ENCODE results near the gene LGMN.

Gene LGMN

DNA sequence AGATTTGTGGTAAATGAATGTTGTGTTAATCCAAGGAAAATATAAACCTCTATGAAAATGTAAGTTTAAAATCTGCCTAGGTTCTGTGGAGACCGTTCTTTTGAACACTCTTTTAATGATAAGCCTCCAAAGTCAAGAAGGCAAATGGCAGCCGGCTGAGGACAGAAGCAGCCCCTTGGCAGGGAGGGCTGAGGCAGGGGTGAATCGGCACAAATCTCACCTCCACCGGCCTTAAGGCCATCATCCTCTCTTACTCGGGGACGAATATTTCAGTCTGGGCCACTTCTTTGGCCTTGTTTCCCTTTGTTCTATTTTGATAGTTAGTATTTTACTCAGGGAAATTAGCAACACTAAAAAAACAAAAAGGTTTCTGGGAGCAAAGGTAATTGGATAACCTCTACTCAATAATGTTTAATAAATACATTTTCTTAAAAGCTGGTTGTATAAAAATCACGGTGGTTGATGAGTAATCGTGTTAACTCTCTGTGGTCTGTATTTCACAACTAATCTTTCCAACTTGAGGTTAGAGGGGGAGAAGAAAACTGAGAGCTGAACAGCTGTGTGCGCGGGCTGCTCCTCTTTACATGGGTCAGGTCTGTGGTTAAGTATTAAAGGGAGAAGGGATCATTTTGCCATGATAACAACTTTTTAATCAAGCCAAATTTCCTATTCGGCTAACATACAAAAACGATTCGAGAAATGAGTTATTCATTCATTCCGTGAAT is 18.6 kb downstream of the LGMN start:
- FAIRE-seq (no peak), DNase-seq (ENCODE audit: insufficient read length, low spot score) (no peak)

DNA sequence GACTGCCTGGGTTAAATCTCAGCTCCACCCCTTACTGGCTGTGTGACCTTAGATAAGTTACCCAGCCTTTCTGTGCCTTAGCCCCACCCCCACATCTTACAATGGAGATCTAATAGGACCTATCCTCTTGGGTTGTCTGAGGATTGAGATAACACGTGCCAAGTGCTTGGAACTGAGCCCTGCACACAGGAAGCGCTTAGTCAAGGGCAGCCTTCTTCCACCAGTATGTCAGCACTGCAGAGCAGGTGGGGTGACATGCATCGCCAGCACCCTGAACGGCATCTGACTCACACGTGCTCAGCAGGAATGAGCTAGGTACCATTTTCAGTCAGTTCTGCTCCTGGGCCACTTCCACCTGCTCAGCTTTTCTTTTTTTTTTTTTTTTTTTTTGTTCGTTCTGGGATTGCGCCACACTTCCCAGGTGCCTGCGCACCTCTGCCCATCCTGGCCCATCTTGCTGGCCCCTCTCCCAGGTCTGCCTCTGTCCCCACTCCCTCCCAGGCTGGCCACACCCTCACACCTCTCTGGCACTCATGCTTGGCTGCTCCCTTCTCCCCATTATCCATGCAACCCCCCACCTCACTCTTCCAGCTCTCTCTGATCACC is 19.6 kb downstream of the LGMN start:
- FAIRE-seq, result no peak
- DNase-seq (ENCODE audit: insufficient read length, low spot score), result no peak

DNA sequence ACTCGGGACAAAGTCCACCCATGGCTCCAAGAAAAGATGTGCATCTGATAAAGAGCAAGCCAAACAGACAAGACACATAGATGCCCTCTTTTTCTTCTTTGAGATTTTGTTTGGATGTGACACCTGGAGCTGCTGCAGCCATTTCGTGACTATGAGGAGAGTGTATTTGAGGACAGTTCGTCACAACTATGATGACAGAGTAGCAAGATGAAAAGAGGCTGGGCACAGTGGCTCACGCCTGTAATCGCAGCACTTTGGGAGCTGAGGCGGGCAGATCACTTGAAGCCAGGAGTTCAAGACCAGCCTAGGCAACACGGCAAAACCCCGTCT is 21.5 kb downstream of the LGMN start:
- no peak for FAIRE-seq
- DNase-seq (ENCODE audit: insufficient read length, low spot score), result no peak

DNA sequence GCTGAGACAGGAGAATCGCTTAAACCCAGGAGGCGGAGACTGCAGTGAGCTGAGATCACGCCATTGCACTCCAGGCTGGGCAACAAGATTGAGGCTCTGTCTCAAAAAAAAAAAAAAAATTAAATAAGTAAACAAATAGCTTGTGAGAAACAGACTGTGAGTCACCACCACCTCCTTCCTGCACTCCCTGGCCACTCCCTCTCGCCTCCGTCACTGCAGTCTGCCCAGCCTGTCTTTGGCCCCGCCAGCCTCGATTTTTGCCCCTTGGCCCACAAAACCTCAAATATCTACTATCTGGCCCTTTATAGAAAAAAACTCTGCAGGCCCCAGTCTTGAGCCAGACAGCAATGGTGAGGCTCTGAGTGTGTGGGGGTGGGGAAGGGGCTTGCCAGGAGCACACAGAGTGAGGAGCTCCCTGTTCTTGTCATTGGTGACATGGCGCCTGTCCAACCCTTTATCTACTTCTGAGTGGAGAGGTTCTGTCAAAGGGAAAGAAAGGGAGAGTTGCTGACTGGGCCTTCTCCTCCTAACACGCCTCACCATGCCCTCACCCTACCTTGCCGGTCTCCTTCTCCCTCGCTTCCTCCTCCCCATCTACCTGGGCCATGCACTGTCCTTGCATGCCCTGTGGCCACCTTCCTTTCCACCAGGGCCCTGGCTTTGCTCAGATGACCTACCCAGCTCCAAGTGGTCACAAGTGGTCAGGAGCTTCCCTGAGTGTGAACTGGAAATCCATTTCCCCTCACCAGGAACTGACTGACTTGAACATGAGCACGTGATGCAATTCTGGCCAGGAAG is 22.1 kb downstream of the LGMN start:
- no peak for FAIRE-seq
- DNase-seq (ENCODE audit: insufficient read length, low spot score), result peak; percentile 84

DNA sequence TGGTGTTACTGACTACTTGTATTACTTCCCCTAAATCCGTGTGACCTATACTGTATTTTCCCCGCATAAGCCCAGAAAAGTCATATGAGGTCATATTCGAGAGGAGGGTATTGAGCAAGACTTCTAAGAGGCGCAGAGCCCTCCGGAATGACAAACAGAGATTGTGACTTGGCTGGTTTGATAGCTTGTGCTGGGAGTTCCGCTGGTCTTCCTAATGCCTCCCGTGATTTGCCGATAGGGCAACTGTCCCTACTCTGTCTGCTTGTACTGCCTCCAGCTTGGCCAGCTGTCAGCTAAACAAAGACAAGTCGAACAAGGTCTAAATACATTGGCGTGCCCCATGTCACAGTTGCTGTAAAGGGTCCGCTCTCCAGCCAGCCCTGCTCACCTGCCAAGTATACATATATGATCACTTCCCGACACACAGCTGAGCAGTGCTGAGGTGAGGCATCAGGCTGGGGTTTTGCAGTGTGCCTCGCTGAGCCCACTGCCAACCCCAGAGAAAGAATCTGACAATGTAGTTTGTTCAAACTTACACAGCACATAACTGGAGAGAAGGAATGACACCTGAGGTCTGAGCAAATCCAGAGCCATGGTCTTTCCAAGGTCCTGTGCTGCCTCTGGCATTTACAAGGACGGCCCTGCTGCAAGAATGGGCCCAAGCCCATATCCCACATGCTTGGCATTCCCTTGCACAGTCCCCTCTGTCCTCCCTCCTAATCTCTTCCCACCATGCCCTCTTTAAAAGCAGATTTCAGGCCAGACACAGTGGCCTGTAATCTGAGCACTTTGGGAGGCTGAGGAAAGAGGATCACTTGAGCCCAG is 23.7 kb downstream of the LGMN start:
- FAIRE-seq, result no peak
- DNase-seq (ENCODE audit: insufficient read length, low spot score), result no peak

DNA sequence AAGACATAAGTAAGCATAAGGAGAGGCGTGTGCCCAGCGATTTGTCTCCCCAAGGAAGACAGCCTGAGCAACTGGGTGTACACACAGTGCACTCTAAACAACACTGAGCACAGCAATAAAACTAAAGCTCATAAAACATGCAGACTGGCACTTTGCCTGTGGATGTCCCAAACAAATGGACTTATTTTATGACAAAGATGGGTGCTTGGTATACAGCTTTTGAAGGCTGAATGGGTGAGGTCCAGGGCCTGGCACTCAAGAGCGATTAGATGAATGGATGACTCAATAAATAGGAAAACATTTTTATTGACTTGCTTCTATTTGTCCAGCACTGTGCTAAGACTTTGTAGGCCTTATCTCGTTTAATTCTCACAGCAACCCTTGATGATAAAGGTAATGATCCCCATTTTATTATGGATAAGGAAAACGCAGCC is 28.5 kb downstream of the LGMN start:
- FAIRE-seq (no peak), DNase-seq (ENCODE audit: insufficient read length, low spot score) (no peak)

DNA sequence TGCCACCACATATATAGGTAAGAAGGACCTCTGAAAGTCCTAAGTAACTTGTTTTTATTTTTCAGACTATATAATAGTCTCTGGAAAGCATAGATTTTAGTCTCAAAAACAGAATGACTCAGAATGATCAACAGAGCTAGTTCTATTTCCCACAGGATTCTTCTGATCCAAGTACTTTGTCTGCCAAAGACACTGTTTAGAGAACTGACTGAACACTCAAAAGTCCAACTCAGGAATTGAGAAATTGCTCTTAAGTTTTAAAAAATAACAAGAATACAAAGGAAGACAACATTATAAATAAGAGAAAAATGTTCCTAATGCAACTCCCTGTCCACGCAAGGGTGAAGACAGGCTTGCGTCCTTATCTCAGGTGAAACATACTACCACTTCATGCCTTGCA is 29.0 kb downstream of the LGMN start:
- DNase-seq (ENCODE audit: insufficient read length, low spot score), result no peak

DNA sequence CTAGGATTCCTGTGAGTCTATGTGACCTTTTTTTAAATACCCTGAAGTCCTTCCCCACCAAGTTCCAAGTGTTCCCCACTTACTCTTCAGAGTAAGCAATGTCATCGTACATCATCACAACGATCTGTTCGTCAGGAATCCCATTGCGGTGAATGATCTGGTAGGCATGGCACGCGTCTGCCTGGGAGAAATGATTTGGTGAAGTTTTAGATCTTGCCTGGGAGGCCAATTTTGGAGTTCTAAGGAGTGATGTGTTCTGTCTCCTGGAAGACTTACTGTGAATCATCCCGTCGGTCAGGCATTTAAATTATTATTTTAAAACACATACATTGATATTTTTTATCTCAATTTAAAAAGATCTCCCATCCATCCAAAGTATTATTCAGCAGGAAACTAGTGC is 29.8 kb downstream of the LGMN start:
- DNase-seq (ENCODE audit: insufficient read length, low spot score) (no peak), FAIRE-seq (no peak)

More for the DNA sequence above, 29.0 kb downstream of the LGMN start:
- no peak for FAIRE-seq

DNA sequence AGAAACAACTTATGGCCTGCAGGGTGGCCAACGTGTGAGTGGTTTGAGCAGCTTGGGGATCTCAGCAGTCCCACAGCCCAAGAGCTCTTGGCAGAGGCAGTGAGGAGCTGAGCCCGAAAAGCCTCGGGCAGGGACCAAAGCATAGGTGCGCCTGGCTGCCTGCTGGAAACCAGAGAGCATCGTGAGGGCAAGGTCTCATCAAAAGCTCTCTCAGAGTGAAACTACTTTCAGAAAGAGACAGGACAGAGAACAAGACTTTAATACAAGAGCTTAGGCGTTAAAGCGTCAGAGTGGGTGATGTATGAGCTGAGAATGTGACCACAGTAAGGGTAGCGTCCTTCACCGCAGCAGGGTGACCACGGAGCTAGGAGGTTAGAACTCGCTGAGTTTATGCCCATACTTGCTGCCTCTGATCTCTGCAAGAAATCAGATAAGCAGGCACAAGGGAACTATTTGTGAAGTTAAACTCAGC is 30.8 kb downstream of the LGMN start:
- DNase-seq (ENCODE audit: insufficient read length, low spot score) (no peak), FAIRE-seq (no peak)

DNA sequence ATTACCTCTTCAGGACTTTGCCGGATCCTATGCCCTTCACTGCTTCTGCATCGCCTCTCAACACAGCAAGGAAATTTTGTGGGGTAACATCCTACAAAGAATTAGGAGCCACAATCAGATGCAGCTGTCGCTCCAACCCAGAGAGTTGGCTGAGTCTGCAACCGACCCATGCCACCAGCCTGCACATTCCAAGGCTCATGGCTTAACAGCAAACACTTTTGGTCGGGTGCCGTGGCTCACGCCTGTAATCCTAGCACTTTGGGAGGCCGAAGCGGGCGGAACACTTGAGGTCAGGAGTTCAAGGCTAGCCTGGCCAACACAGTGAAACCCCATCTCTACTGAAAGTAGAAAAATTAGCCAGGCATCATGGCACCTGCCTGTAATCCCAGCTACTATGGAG is 32.3 kb downstream of the LGMN start:
- no peak for DNase-seq (ENCODE audit: insufficient read length, low spot score)
- no peak for FAIRE-seq

DNA sequence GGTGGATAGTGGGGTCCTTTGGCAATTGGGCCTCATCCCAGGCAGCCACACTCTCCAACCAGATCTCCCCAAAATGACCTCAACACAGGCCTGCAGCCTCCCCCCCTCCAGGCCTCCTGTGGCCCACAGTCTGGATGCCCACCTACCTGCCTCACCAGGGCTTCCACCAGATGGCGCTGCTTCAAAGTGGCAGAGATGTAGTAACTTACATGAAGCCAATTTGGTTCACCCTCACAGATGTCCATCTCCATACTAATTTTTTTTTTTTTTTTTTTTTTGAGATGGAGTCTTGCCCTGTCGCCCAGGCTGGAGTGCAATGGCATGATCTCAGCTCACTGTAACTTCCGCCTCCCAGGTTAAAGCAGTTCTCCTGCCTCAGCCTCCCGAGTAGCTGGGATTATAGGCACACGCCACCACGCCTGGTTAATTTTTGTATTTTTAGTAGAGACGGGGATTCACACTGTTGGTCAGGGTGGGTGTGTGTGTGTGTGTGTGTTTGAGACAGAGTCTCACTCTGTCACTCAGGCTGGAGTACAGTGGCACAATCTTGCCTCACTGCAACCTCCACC is 33.6 kb downstream of the LGMN start:
- FAIRE-seq, result peak; percentile 46
- DNase-seq (ENCODE audit: insufficient read length, low spot score), result peak; percentile 77

DNA sequence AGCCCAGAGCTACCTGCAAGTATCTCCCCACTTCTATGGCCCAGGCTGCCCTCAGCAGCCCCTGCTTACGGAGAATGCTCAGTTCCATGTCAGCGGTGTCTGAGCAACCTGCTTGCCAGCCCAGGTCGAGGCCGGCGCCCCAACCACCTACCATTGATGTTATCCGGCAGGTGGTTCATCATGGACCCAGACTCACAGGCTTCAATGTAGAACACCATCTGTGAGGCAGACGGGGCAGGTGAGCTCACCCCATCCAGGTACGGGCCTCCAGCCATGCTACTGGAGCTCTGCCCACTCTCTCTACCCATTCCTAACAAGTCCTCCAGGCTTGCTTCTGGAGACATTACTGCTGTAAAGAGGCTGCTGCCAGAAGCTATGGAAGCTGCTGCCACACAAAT is 35.8 kb downstream of the LGMN start:
- FAIRE-seq (no peak), DNase-seq (ENCODE audit: insufficient read length, low spot score) (no peak)

DNA sequence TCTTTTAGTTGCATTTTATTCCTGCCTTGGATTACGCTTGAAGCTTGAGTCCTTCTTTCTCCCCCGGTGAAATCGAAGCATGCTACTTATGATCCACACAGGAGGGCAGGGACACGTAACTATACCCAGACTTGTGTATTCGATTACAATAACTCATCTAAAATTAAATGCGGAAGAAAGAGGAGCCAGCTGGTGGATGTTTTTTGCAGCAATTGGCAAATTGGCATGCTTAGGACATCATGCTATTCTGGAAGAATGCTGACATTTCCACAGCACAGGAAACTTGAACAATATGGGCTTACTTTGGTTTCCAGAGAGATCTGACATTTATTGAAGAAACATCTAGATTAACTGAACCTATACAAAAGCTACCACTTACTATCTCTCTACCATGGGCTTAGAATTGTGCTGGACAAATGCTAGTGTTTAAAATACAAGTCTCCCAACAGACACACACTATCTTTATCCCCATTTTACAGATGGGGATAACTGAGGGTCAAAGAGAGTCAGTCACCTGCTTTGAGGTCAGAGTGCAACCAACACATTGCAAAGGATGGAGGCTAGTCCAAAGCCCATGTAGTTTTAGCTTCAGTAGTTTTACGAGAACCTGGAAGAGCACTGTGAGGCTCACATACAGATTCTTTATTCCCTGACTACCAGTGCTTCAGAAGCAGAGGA is 36.3 kb downstream of the LGMN start:
- no peak for FAIRE-seq
- DNase-seq (ENCODE audit: insufficient read length, low spot score), result no peak

DNA sequence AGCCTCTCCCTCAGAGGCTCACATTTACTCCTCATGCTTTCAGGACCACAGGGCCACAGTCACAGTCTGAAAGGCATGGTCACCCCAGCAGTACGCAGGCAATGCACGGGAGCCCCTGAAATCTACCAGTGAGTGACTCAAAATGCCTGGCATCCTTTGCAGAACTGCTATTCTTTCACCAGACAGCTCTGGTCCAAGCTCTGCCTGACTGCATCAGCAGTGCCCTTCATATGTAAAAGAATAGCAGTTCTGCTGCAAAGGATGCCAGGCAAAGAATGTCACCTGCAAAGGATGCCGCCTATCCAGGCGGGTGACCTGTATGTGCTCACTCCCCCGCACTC is 38.5 kb downstream of the LGMN start:
- DNase-seq (ENCODE audit: insufficient read length, low spot score), result no peak
- no peak for FAIRE-seq

DNA sequence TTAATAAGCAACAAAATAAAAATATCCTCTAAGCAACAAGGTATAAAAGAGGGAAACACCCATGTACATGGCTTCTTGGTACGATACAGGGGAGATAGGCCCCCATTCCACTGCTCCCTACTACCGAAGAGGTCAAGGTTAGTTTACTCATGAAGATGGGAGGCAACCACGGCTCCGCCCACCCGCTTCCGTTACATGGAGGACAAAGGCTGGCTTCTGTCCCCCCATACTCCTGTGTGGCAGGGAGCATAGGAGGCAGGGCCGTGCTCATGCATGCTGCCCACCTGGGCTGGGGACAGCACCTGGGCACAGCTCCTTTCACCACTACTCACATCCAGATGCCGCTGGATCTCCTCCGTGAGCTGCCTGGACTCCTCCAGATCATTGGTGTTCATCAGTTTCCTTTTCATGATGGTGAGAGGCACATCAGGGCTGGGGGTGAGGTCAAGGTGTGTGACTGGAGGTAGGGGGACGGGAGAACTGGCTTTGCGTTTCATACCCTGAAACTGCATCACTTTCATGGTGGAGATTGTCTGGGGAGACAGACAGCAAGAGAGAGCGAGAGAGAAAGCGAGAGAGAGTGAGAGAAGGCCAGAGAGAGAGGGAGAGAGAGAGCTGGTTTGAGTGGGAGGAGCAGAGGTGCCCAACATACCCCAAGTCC is 39.0 kb downstream of the LGMN start:
- FAIRE-seq (no peak), DNase-seq (ENCODE audit: insufficient read length, low spot score) (no peak)

DNA sequence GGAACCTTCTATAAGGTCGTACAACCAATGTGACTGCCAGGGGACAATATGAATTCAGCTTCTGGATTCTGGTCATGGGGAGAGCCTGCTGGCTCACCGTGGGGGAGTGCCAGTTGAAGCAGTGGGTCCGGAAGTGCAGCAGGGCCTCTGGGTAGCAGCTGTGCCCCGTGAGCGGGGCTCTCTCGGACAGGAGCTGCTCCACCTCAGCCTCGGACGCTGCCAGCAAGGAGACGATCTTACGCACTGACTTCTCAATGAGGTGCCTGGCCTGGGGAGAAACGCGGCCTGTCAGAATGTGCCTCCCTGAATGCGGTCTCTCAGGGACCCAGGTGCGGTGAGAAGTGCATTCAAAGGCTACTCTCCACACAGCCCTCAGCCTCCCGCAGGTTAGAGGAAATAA is 42.0 kb downstream of the LGMN start:
- DNase-seq (ENCODE audit: insufficient read length, low spot score) (no peak), FAIRE-seq (no peak)

DNA sequence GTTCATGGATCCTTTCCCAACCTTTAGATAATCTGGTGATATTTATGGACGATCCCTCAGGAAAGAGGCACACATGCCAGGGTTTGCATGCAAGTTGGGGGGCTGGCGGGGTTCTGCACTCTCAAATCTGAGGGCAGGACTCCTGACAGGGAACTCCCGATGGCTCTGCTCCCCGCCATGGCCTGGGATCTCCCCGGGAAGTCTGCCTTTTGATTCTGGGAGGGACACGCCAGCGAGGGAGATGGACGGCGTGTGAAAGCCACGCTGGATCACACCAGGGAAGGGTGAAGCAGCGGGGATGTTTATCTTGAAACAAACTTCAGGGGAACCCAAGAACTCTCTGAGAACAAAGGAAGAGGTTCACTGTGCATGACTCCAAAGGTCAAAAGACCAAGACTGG is 43.6 kb downstream of the LGMN start:
- no peak for FAIRE-seq
- DNase-seq (ENCODE audit: insufficient read length, low spot score), result no peak

DNA sequence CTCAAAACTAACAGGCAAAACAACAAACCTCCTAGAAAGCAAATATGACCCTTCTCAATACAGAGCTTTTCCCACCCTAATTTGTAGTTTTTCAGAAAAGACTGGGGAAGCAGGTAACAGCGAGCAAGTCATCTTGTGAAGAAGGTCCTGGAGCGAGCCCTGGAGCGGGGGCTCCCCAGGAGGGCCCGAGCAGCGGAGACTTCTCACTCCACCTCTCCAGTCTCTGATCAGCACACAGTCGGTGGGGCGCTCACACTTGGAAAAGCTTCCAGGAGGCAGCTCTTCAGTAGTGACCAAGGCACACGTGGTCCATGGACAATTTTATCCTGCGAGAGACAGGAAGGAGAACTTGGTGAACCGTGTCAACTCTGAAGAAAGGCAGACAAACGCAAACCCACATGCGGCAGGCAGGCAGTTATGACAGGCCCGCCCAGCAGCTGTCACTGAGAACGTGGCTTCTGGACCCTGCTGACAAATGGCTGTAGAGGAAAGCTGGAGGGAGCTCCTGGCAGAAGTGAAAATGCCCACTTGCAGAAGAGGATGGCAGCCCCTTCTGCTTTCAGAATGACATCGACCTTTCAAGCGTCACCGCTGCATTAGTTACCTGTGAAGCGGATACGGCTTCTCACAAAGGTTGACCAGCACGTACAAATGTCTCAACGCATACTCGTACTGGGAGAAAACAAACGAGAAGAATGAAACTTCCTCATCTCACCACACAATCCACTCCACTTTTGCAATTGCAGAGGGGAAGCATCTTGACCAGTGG is 44.2 kb downstream of the LGMN start:
- FAIRE-seq (no peak), DNase-seq (ENCODE audit: insufficient read length, low spot score) (no peak)

DNA sequence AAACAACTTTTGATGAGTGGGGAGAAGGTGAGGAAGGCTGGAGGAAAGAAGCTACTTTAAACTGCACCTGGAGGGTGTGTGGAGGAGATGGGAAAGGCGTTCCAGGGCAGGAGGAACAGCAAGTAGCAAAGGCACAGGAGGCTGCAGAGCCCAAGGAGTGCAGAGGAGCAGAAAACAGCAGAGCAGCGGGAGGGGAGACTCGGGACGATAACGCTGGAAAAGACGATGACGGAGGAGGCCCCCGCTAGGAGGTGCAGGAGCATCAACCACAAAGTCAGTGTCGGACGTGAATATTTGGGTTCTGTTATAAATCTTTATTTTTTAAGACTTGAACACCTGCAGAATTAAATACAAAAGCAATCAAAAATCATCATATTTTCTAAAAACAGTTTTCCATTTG is 44.9 kb downstream of the LGMN start:
- no peak for FAIRE-seq

More for the DNA sequence above, 44.9 kb downstream of the LGMN start:
- no peak for DNase-seq (ENCODE audit: insufficient read length, low spot score)

Measured in HTR-8/SVneo (cell line).